ENCODE results near the gene DTX4. TPM values are rescaled to one million over a fixed set of nuclear protein-coding genes. Genes with fewer than 3 reads are reported as not detected.

Gene DTX4
- total RNA-seq, 4 donors from 2014 or later: 8.3 to 11.5 (median 8.9) TPM

GRCh38 chr11:59188954-59189353, 17.0 kb downstream of the DTX4 start:
- H3K4me3 ChIP-seq: no peak overlapping the region
- 92% methylated on average over 4 of the region's 4 CpGs for WGBS
- DNase-seq (ENCODE audit: low spot score in 2 of 2): no peak
- H3K9me3 ChIP-seq: no peaks in the 10 kb centered on the region
- TF ChIP-seq EP300 (IDR thresholded peaks at IDR 0.05) (no peak), CTCF (IDR thresholded peaks at IDR 0.05) (no peak), POLR2AphosphoS5 (IDR thresholded peaks at IDR 0.05) (no peak), POLR2A (IDR thresholded peaks at IDR 0.05) (no peak)
- H3K27ac ChIP-seq: no peak overlapping the region
- no peaks in the 10 kb centered on the region for H3K27me3 ChIP-seq
- H3K4me1 ChIP-seq: peaks cover 27% of the 10 kb centered on the region
- peaks cover 8% of the 10 kb centered on the region for H3K36me3 ChIP-seq

- H3K9me3 ChIP-seq: no peaks in the 10 kb centered on the region
- H3K27ac ChIP-seq: no peak overlapping the region
- H3K4me1 ChIP-seq: peaks cover 20% of the 10 kb centered on the region
- WGBS: 43% methylated on average over 4 of the region's 4 CpGs
- no peak overlapping the region for H3K4me3 ChIP-seq
- no peak for DNase-seq (ENCODE audit: low spot score in 2 of 2)
- H3K36me3 ChIP-seq: peaks cover 8% of the 10 kb centered on the region
- H3K27me3 ChIP-seq: no peaks in the 10 kb centered on the region
- TF ChIP-seq EP300 (IDR thresholded peaks at IDR 0.05) (no peak), CTCF (IDR thresholded peaks at IDR 0.05) (no peak), POLR2AphosphoS5 (IDR thresholded peaks at IDR 0.05) (no peak), POLR2A (IDR thresholded peaks at IDR 0.05) (no peak)
Observed at GRCh38 chr11:59189986-59190385, 18.1 kb downstream of the DTX4 start.

- TF ChIP-seq CTCF (IDR thresholded peaks at IDR 0.05) (no peak), POLR2A (IDR thresholded peaks at IDR 0.05) (no peak), POLR2AphosphoS5 (IDR thresholded peaks at IDR 0.05) (no peak), EP300 (IDR thresholded peaks at IDR 0.05) (no peak)
- Histone ChIP-seq H3K36me3 (peaks cover 12% of the 10 kb centered on the region), H3K4me3 (no peak overlapping the region), H3K27me3 (no peaks in the 10 kb centered on the region), H3K9me3 (no peaks in the 10 kb centered on the region), H3K27ac (no peak overlapping the region), H3K4me1 (peaks cover 16% of the 10 kb centered on the region)
- DNase-seq (ENCODE audit: low spot score in 2 of 2): no peak
- 95% methylated on average over 4 of the region's 4 CpGs for WGBS
Observed at GRCh38 chr11:59191095-59191494, 19.2 kb downstream of the DTX4 start.

GRCh38 chr11:59191890-59192289, 20.0 kb downstream of the DTX4 start:
- 82% methylated on average over 8 of the region's 8 CpGs for WGBS
- TF ChIP-seq POLR2AphosphoS5 (IDR thresholded peaks at IDR 0.05): no peak
- no peak for TF ChIP-seq EP300 (IDR thresholded peaks at IDR 0.05)
- no peak for TF ChIP-seq CTCF (IDR thresholded peaks at IDR 0.05)
- TF ChIP-seq POLR2A (IDR thresholded peaks at IDR 0.05): no peak
- H3K27ac ChIP-seq: no peak overlapping the region
- DNase-seq (ENCODE audit: low spot score in 2 of 2): no peak
- no peaks in the 10 kb centered on the region for H3K27me3 ChIP-seq
- no peak overlapping the region for H3K4me3 ChIP-seq
- H3K36me3 ChIP-seq: peaks cover 12% of the 10 kb centered on the region
- H3K4me1 ChIP-seq: peaks cover 8% of the 10 kb centered on the region
- no peaks in the 10 kb centered on the region for H3K9me3 ChIP-seq

GRCh38 chr11:59192446-59193020, 20.6 kb downstream of the DTX4 start:
- DNase-seq (ENCODE audit: low spot score in 2 of 2): no peak
- H3K9me3 ChIP-seq: no peaks in the 10 kb centered on the region
- H3K4me1 ChIP-seq: peaks cover 7% of the 10 kb centered on the region
- no peaks in the 10 kb centered on the region for H3K27me3 ChIP-seq
- 93% methylated on average over 4 of the region's 4 CpGs for WGBS
- H3K36me3 ChIP-seq: peaks cover 12% of the 10 kb centered on the region
- TF ChIP-seq CTCF (IDR thresholded peaks at IDR 0.05) (no peak), POLR2AphosphoS5 (IDR thresholded peaks at IDR 0.05) (no peak), EP300 (IDR thresholded peaks at IDR 0.05) (no peak), POLR2A (IDR thresholded peaks at IDR 0.05) (no peak)
- H3K4me3 ChIP-seq: no peak overlapping the region
- H3K27ac ChIP-seq: no peak overlapping the region
